ENCODE results near the gene PACSIN1.

The PACSIN1 gene, protein sequence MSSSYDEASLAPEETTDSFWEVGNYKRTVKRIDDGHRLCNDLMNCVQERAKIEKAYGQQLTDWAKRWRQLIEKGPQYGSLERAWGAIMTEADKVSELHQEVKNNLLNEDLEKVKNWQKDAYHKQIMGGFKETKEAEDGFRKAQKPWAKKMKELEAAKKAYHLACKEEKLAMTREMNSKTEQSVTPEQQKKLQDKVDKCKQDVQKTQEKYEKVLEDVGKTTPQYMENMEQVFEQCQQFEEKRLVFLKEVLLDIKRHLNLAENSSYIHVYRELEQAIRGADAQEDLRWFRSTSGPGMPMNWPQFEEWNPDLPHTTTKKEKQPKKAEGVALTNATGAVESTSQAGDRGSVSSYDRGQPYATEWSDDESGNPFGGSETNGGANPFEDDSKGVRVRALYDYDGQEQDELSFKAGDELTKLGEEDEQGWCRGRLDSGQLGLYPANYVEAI

DNA sequence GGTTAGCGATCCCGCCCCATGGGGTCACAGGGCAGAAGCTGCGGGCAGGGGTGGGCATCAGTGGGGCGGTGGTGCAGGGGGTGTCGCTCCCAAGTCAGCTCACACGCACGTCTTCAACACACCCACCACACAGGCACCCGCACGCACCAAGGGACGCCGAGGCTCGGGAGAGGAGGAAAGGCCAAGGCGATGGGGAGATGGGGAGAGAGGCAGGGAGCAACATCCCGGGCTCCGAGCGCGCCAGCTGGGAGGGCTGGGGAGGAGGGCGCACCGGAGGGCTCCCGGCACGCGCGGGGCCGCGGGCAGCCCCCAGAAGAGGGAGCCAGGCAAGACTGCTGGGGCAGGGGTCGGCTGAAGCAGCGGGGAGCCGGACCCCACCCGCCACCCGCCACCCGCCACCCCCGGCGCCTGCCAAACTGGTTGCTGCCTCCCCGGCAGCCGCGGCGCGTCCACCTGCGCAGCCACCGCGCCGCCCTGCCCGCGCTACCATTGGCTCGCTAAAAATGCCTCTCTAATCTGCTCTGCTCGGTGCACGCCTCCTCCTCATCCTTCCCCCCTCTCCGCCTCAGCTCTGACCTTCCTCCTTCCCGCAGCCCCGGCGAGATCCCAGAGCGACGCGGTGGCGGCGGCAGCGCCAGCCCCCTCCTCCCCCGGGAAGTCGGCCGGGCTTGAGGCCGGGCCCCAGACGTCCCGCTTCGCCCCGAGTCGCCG is at the start of gene PACSIN1:
TSS of gene PACSIN1 (plus strand) at position 546 of the 711 bp plus-strand sequence. CDS start 60,230 bp downstream, outside the sequence.
- no peaks in the 10 kb centered on the region for H4K20me1 ChIP-seq (ENCODE audit: low read depth, low read length)
- TF ChIP-seq, protein P1, sequence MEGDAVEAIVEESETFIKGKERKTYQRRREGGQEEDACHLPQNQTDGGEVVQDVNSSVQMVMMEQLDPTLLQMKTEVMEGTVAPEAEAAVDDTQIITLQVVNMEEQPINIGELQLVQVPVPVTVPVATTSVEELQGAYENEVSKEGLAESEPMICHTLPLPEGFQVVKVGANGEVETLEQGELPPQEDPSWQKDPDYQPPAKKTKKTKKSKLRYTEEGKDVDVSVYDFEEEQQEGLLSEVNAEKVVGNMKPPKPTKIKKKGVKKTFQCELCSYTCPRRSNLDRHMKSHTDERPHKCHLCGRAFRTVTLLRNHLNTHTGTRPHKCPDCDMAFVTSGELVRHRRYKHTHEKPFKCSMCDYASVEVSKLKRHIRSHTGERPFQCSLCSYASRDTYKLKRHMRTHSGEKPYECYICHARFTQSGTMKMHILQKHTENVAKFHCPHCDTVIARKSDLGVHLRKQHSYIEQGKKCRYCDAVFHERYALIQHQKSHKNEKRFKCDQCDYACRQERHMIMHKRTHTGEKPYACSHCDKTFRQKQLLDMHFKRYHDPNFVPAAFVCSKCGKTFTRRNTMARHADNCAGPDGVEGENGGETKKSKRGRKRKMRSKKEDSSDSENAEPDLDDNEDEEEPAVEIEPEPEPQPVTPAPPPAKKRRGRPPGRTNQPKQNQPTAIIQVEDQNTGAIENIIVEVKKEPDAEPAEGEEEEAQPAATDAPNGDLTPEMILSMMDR (IDR thresholded peaks at IDR 0.05; ENCODE audit: insufficient read depth, low read length, poor library complexity, severe bottlenecking), result no peak
- no peak for TF ChIP-seq EZH2phosphoT487 (conservative IDR thresholded peaks at IDR 0.05; ENCODE audit: low read length)
- H3K9me2 ChIP-seq (replicated peaks; ENCODE audit: insufficient read depth, low read length), result no peaks in the 10 kb centered on the region
- H3F3A ChIP-seq (ENCODE audit: insufficient read depth), result peaks cover 26% of the 10 kb centered on the region
- H3K36me3 ChIP-seq (ENCODE audit: low read length), result no peaks in the 10 kb centered on the region
- H3K27ac ChIP-seq (ENCODE audit: low read depth, low read length), result peak within 1 kb of the TSS; percentile 76
- H3K79me2 ChIP-seq (ENCODE audit: insufficient read depth, low read length), result peaks cover 12% of the 10 kb centered on the region; the same call in 1 of the 2 replicates
- peak within 1 kb of the TSS; percentile 68 for H3K4me2 ChIP-seq (ENCODE audit: low read depth, low read length, poor library complexity, severe bottlenecking)
- H3K9me3 ChIP-seq (ENCODE audit: insufficient read depth, low read length), result no peaks in the 10 kb centered on the region
- H3K4me3 ChIP-seq (ENCODE audit: insufficient read depth, low read length, poor library complexity, severe bottlenecking), result peak within 1 kb of the TSS; percentile 68
- H3K27me3 ChIP-seq (ENCODE audit: low read length), result no peaks in the 10 kb centered on the region
- peak within 1 kb of the TSS; percentile 64 for H3K9ac ChIP-seq (ENCODE audit: low read length)
- peak within 1 kb of the TSS; percentile 58 for H2AFZ ChIP-seq (ENCODE audit: low read depth, low read length, severe bottlenecking)

DNA sequence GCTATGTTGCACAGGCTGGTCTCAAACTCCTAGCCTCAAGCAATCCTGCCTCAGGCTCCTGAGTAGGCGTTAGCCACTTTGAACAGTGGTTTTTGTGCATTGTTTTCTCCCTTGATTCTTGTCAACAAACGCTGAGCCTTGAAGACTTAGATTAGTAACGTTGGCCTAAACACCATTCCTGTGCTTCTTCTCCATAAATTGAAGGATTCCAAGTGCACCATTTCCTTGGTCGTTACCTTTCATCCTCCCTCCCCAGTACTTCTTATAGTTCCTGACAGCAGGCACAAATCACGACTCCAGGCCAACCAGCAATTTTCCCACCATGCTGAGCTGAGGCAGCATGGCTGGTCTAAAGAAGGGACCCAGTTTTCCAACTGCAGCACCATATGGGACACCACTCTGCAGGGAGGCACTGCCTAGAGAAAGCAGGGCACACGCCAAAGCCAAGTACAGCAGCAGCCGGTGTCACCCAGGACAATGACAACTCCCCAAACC is 49.0 kb upstream of the PACSIN1 start:
- Histone ChIP-seq H3K9ac (ENCODE audit: low read length) (no peak overlapping the region), H3K4me2 (ENCODE audit: low read depth, low read length, poor library complexity, severe bottlenecking) (no peak overlapping the region), H3F3A (ENCODE audit: insufficient read depth) (peaks cover 73% of the 10 kb centered on the region), H3K9me3 (ENCODE audit: insufficient read depth, low read length) (no peaks in the 10 kb centered on the region), H3K27me3 (ENCODE audit: low read length) (no peaks in the 10 kb centered on the region), H3K4me3 (ENCODE audit: insufficient read depth, low read length, poor library complexity, severe bottlenecking) (no peak overlapping the region), H4K20me1 (ENCODE audit: low read depth, low read length) (peaks cover 19% of the 10 kb centered on the region; the same call in 1 of the 2 replicates), H3K9me2 (replicated peaks; ENCODE audit: insufficient read depth, low read length) (no peaks in the 10 kb centered on the region), H3K36me3 (ENCODE audit: low read length) (peaks cover 43% of the 10 kb centered on the region), H2AFZ (ENCODE audit: low read depth, low read length, severe bottlenecking) (no peak overlapping the region), H3K79me2 (ENCODE audit: insufficient read depth, low read length) (peaks cover 12% of the 10 kb centered on the region), H3K27ac (ENCODE audit: low read depth, low read length) (no peak overlapping the region)
- TF ChIP-seq, protein P1 (IDR thresholded peaks at IDR 0.05; ENCODE audit: insufficient read depth, low read length, poor library complexity, severe bottlenecking), result no peak
- no peak for TF ChIP-seq EZH2phosphoT487 (conservative IDR thresholded peaks at IDR 0.05; ENCODE audit: low read length)

DNA sequence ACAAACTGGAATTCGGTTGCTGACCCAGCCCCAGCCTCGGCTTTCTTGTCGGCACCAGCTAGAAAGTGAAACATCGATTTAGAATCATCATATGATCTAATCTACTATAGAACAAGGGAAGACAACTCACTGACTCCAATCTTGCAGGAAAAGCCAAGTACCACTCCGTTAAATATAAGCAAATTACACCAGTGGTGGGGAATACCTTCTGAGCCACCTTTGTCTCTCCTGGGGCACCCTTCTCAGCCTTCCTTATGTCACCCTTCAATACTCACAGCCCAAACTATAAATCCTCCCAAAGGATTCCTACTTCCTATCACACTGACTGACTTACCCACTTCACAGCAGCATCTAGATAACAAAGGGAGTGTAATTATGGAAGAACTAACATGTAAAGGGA is 47.5 kb upstream of the PACSIN1 start:
- no peak overlapping the region for H2AFZ ChIP-seq (ENCODE audit: low read depth, low read length, severe bottlenecking)
- H3K36me3 ChIP-seq (ENCODE audit: low read length), result peaks cover 57% of the 10 kb centered on the region
- H3F3A ChIP-seq (ENCODE audit: insufficient read depth), result peaks cover 64% of the 10 kb centered on the region
- peaks cover 26% of the 10 kb centered on the region for H3K79me2 ChIP-seq (ENCODE audit: insufficient read depth, low read length)
- H3K27me3 ChIP-seq (ENCODE audit: low read length), result no peaks in the 10 kb centered on the region
- H3K9me2 ChIP-seq (replicated peaks; ENCODE audit: insufficient read depth, low read length), result no peaks in the 10 kb centered on the region
- no peaks in the 10 kb centered on the region for H3K9me3 ChIP-seq (ENCODE audit: insufficient read depth, low read length)
- peaks cover 20% of the 10 kb centered on the region; the same call in 1 of the 2 replicates for H4K20me1 ChIP-seq (ENCODE audit: low read depth, low read length)
- H3K4me2 ChIP-seq (ENCODE audit: low read depth, low read length, poor library complexity, severe bottlenecking), result no peak overlapping the region
- H3K4me3 ChIP-seq (ENCODE audit: insufficient read depth, low read length, poor library complexity, severe bottlenecking), result no peak overlapping the region
- no peak overlapping the region for H3K27ac ChIP-seq (ENCODE audit: low read depth, low read length)
- H3K9ac ChIP-seq (ENCODE audit: low read length), result no peak overlapping the region
- TF ChIP-seq EZH2phosphoT487 (conservative IDR thresholded peaks at IDR 0.05; ENCODE audit: low read length), result no peak
- TF ChIP-seq, protein P1 (IDR thresholded peaks at IDR 0.05; ENCODE audit: insufficient read depth, low read length, poor library complexity, severe bottlenecking), result no peak

Data from SU-DHL-6 (cell line).